LNCAP (cell line): ENCODE results near the gene POLL.
A peak's percentile ranks its signal among the peaks of the same experiment; 100 is the strongest.

Experiments used
- TF ChIP-seq, protein P1 (sequence below): fragments of 450-650 bp; IDR thresholded peaks from 2 replicates; pipeline ENCODE4 v1.5.1; 2017; ENCODE audit warnings: mild to moderate bottlenecking

The POLL gene

GRCh38 chr10:101557541-101557940, 30.5 kb downstream of the POLL start:
- TF ChIP-seq, protein P1, sequence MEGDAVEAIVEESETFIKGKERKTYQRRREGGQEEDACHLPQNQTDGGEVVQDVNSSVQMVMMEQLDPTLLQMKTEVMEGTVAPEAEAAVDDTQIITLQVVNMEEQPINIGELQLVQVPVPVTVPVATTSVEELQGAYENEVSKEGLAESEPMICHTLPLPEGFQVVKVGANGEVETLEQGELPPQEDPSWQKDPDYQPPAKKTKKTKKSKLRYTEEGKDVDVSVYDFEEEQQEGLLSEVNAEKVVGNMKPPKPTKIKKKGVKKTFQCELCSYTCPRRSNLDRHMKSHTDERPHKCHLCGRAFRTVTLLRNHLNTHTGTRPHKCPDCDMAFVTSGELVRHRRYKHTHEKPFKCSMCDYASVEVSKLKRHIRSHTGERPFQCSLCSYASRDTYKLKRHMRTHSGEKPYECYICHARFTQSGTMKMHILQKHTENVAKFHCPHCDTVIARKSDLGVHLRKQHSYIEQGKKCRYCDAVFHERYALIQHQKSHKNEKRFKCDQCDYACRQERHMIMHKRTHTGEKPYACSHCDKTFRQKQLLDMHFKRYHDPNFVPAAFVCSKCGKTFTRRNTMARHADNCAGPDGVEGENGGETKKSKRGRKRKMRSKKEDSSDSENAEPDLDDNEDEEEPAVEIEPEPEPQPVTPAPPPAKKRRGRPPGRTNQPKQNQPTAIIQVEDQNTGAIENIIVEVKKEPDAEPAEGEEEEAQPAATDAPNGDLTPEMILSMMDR = no peak

GRCh38 chr10:101552442-101552841, 35.6 kb downstream of the POLL start:
- TF ChIP-seq, protein P1 = no peak

GRCh38 chr10:101550965-101551364, 37.1 kb downstream of the POLL start:
- TF ChIP-seq, protein P1 = no peak

GRCh38 chr10:101545898-101546297, 42.2 kb downstream of the POLL start:
- TF ChIP-seq, protein P1 = no peak

DNA sequence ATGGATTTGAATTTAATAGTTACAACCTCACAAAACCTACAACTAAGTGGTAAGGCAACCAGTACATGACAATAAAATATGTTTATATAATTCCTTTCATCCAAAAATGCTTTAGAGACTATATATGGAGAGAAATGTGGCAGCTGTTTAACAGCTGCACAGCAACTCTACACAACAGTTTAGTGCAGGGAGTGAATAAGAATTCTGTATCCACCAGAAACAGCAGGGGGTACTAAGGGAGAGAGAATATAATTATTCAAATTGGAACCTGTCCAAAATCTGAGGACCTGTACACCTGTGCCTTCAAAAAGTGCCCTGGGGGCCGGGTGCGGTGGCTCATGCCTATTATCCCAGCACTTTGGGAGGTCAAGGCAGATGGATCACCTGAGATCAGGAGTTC, 49.6 kb downstream of the POLL start:
- TF ChIP-seq, protein P1 = no peak

- TF ChIP-seq, protein P1 = peak; percentile 76
Observed at GRCh38 chr10:101536800-101537199, 51.3 kb downstream of the POLL start.

DNA sequence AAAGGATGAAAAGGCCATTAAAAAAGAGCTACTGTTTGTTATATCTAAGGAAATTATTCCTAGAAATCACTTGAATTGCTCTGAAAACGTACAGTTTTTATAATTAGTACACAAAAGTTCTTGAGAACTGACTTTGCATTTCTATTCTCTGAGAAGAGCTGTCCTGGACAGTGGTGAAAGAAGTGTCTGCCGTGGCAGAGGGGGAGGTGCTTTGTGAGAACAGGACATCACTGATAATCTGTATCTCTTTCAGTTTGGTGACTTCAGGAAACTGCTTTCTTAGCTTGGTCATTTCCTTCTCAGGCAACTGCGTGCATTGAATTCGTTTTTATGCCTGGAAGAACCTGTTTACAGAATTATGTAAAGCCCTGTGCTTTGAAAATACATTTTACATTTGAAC, 52.1 kb downstream of the POLL start:
- TF ChIP-seq, protein P1 = no peak
